H9 (cell line): Measurements from ENCODE around the gene KBTBD3. TPM values are rescaled to one million over a fixed set of nuclear protein-coding genes. Genes with fewer than 3 reads are reported as not detected.

ENCODE experiments used
- DNase-seq: peaks from one replicate; pipeline ENCODE4 v3.0.0-alpha.2; 2017
- H2AFZ ChIP-seq: one replicate; pipeline ENCODE4 v1.6.1; 2013; ENCODE audit warnings: mild to moderate bottlenecking, low read length, control low read depth, moderate library complexity
- H2AK5ac ChIP-seq: 2 replicates; pipeline ENCODE4 v1.6.1; 2013; ENCODE audit warnings: low read length, control low read depth, mixed read lengths; ENCODE audit not compliant: insufficient read length
- H2BK120ac ChIP-seq: one replicate; pipeline ENCODE4 v1.6.1; 2013; ENCODE audit warnings: low read depth, mild to moderate bottlenecking, low read length, control low read depth, inconsistent platforms; ENCODE audit not compliant: poor library complexity, severe bottlenecking
- H2BK12ac ChIP-seq: 2 replicates; pipeline ENCODE4 v1.6.1; 2013; ENCODE audit warnings: low read length, control low read depth, mixed read lengths, low read depth; ENCODE audit not compliant: insufficient read length
- H2BK15ac ChIP-seq: 2 replicates; pipeline ENCODE4 v1.6.1; 2013; ENCODE audit warnings: low read depth, low read length, control low read depth
- H2BK20ac ChIP-seq: one replicate; pipeline ENCODE4 v1.6.1; 2013; ENCODE audit warnings: low read depth, mild to moderate bottlenecking, low read length, control low read depth, inconsistent platforms; ENCODE audit not compliant: poor library complexity, severe bottlenecking
- H2BK5ac ChIP-seq: 2 replicates; pipeline ENCODE4 v1.6.1; 2013; ENCODE audit warnings: low read length, control low read depth, mixed read lengths; ENCODE audit not compliant: insufficient read length
- H3K14ac ChIP-seq: 2 replicates; pipeline ENCODE4 v1.6.1; 2013; ENCODE audit warnings: low read length, control low read depth; ENCODE audit not compliant: insufficient read depth
- H3K18ac ChIP-seq: 2 replicates; pipeline ENCODE4 v1.6.1; 2013; ENCODE audit warnings: low read depth, mild to moderate bottlenecking, mixed read lengths, low read length, control low read depth; ENCODE audit not compliant: insufficient read length
- H3K23ac ChIP-seq: 2 replicates; pipeline ENCODE4 v1.6.1; 2013; ENCODE audit warnings: low read length, control low read depth, mixed read lengths, low read depth; ENCODE audit not compliant: insufficient read length
- H3K23me2 ChIP-seq: 2 replicates; pipeline ENCODE4 v1.6.1; 2013; ENCODE audit warnings: low read depth, mild to moderate bottlenecking, mixed read lengths, low read length, control low read depth; ENCODE audit not compliant: insufficient read length, poor library complexity, severe bottlenecking
- H3K27ac ChIP-seq: 2 replicates; pipeline ENCODE4 v1.5.1; 2013; ENCODE audit warnings: low read length, control low read depth, mixed read lengths, low read depth; ENCODE audit not compliant: insufficient read length
- H3K27me3 ChIP-seq: 2 replicates; pipeline ENCODE4 v1.6.1; 2013; ENCODE audit warnings: low read length, control low read depth, inconsistent platforms; ENCODE audit not compliant: insufficient read depth
- H3K4ac ChIP-seq: 2 replicates; pipeline ENCODE4 v1.6.1; 2013; ENCODE audit warnings: low read depth, mild to moderate bottlenecking, control low read depth, inconsistent platforms, low read length, moderate library complexity
- H3K4me1 ChIP-seq: 2 replicates; pipeline ENCODE4 v1.6.1; 2013; ENCODE audit warnings: low read length, control low read depth, inconsistent platforms; ENCODE audit not compliant: insufficient read depth
- H3K4me2 ChIP-seq: 2 replicates; pipeline ENCODE4 v1.6.1; 2013; ENCODE audit warnings: low read length, control low read depth, mixed read lengths; ENCODE audit not compliant: insufficient read length, insufficient read depth
- H3K56ac ChIP-seq: 2 replicates; pipeline ENCODE4 v1.6.1; 2013; ENCODE audit warnings: low read depth, mild to moderate bottlenecking, mixed read lengths, low read length, control low read depth; ENCODE audit not compliant: insufficient read length
- H3K79me1 ChIP-seq: 2 replicates; pipeline ENCODE4 v1.6.1; 2013; ENCODE audit warnings: low read depth, mild to moderate bottlenecking, moderate library complexity, low read length, control low read depth, inconsistent platforms; ENCODE audit not compliant: insufficient read depth, poor library complexity, severe bottlenecking
- H3K79me2 ChIP-seq: 2 replicates; pipeline ENCODE4 v1.6.1; 2013; ENCODE audit warnings: low read length, control low read depth, inconsistent platforms; ENCODE audit not compliant: insufficient read depth
- H3K9ac ChIP-seq: 2 replicates; pipeline ENCODE4 v1.6.1; 2013; ENCODE audit warnings: low read length, control low read depth, mixed read lengths; ENCODE audit not compliant: insufficient read length; ENCODE audit errors: extremely low read depth
- H3K9me3 ChIP-seq: one replicate; pipeline ENCODE4 v1.6.1; 2013; ENCODE audit warnings: low read depth, low read length, inconsistent platforms; ENCODE audit not compliant: control insufficient read depth
- H3T11ph ChIP-seq: one replicate; pipeline ENCODE4 v1.6.1; 2013; ENCODE audit warnings: mild to moderate bottlenecking, low read length, control low read depth, inconsistent platforms
- H4K20me1 ChIP-seq: one replicate; pipeline ENCODE4 v1.6.1; 2013; ENCODE audit not compliant: control insufficient read depth, insufficient read length, insufficient read depth
- H4K5ac ChIP-seq: 2 replicates; pipeline ENCODE4 v1.6.1; 2013; ENCODE audit warnings: low read depth, mild to moderate bottlenecking, mixed read lengths, low read length, control low read depth; ENCODE audit not compliant: insufficient read length
- H4K8ac ChIP-seq: replicated peaks from 2 replicates; pipeline ENCODE4 v1.6.1; 2013; ENCODE audit warnings: low read length, control low read depth, mixed read lengths, low read depth; ENCODE audit not compliant: insufficient read length
- H4K91ac ChIP-seq: 2 replicates; pipeline ENCODE4 v1.6.1; 2013; ENCODE audit warnings: low read depth, mild to moderate bottlenecking, moderate library complexity, mixed read lengths, low read length, control low read depth; ENCODE audit not compliant: insufficient read length
- H3K27ac Mint-ChIP-seq, 3 experiments: 2 replicates in 2 of 3; 3 replicates in 1 of 3; pipeline ENCODE4 v1.8.0; 2020 to 2021; ENCODE audit warnings: mixed read lengths in 3 of 3, mild to moderate bottlenecking in 1 of 3, moderate library complexity in 1 of 3
- H3K27me3 Mint-ChIP-seq: 2 replicates; pipeline ENCODE4 v1.8.0; 2021; ENCODE audit warnings: low read depth, mild to moderate bottlenecking, moderate library complexity, mixed read lengths
- H3K36me3 Mint-ChIP-seq, 3 experiments: 2 replicates in 2 of 3; 3 replicates in 1 of 3; pipeline ENCODE4 v1.8.0; 2020 to 2021; ENCODE audit warnings: low read depth in 3 of 3, mixed read lengths in 3 of 3; ENCODE audit not compliant: insufficient read depth in 1 of 3
- H3K4me1 Mint-ChIP-seq, 2 experiments: 2 replicates each; pipeline ENCODE4 v1.8.0; 2020; ENCODE audit warnings: mixed read lengths in 2 of 2
- H3K4me3 Mint-ChIP-seq, 2 experiments: 2 replicates in 1 of 2; 3 replicates in 1 of 2; pipeline ENCODE4 v1.8.0; 2020 to 2021; ENCODE audit warnings: mild to moderate bottlenecking in 2 of 2, mixed read lengths in 2 of 2, moderate library complexity in 1 of 2
- H3K9me3 Mint-ChIP-seq, 2 experiments: 2 replicates in 1 of 2; 3 replicates in 1 of 2; pipeline ENCODE4 v1.8.0; 2020; ENCODE audit warnings: mild to moderate bottlenecking in 2 of 2, mixed read lengths in 2 of 2, moderate library complexity in 1 of 2
- WGBS: extraction: QIAGEN DNeasy Blood & Tissue Kit; methylation state at CpG from one replicate; pipeline ENCODE4 v1.1.7; 2013; ENCODE audit warnings: missing lambda C conversion rate, low lambda C conversion rate, mixed read lengths; ENCODE audit not compliant: insufficient read length; ENCODE audit errors: extremely low coverage; 5-methylcytosine and 5-hydroxymethylcytosine counted together
- total RNA-seq: library from RNA; stranded (reverse); gene quantifications from 2 replicates; pipeline ENCODE4 v1.2.1, GENCODE V29; 2021
- TF ChIP-seq, protein P1 (sequence below): fragments of 200-600 bp; sonication (generic); conservative IDR thresholded peaks from 3 replicates; pipeline ENCODE4 v1.8.0; 2021; ENCODE audit warnings: antibody characterized with exemption, mild to moderate bottlenecking

KBTBD3 gene
- total RNA-seq, 1 experiment from 2014 or later: 2.4 TPM

DNA sequence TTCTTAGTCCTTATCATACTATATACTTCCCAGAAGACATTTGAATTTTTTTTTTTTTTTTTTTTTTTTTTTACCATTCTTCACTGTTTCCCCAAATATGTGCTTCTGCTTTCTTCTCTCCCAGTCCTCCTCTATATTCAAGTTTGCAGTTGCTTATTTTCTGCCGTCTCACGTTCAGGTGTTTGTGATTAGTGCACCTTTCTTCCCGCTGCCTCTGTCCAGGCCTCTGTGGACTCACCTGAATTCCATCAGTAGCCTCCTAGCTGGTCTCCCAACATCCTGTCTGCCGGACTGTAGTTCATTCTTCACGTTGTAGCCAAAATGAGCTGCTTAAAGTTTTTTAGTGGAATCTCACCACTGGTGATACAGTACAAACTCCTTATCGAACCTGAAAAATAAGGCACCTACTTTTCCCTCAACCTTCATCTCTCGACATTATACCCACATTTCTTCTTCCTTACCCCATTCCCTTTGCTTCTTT, 54.3 kb downstream of the KBTBD3 start:
- Mint-ChIP-seq H3K36me3 (peaks cover 2 to 5% (median 4%) of the 10 kb centered on the region in 3 experiments; a peak in 5 of 7 replicates), H3K27me3 (no peaks in the 10 kb centered on the region), H3K4me1 (peaks cover 32 to 34% of the 10 kb centered on the region in 2 experiments), H3K27ac (peak overlapping the region; percentile 84 to 96 (median 93); a peak in 6 of 7 replicates), H3K9me3 (peaks cover 2 to 3% of the 10 kb centered on the region in 2 experiments; a peak in 3 of 5 replicates), H3K4me3 (peak overlapping the region; percentile 91 to 97)
- peak overlapping the region; percentile 78 for H2AFZ ChIP-seq
- peak overlapping the region; percentile 13 for H2AK5ac ChIP-seq
- H3K27me3 ChIP-seq: no peaks in the 10 kb centered on the region
- no peak overlapping the region for H2BK20ac ChIP-seq
- no peak overlapping the region for H3T11ph ChIP-seq
- peak overlapping the region; percentile 45 for H3K9ac ChIP-seq
- peaks cover 3% of the 10 kb centered on the region for H3K23me2 ChIP-seq
- no peak overlapping the region for H2BK120ac ChIP-seq
- no peaks in the 10 kb centered on the region for H3K9me3 ChIP-seq
- peak overlapping the region; percentile 53 for H3K4me2 ChIP-seq
- H3K27ac ChIP-seq: peak overlapping the region; percentile 21
- 100% methylated on average over 1 of the region's 7 CpGs for WGBS
- H3K4ac ChIP-seq: no peak overlapping the region
- peaks cover 3% of the 10 kb centered on the region for H3K79me1 ChIP-seq
- H4K5ac ChIP-seq: no peak overlapping the region
- no peaks in the 10 kb centered on the region for H4K20me1 ChIP-seq
- no peak overlapping the region for H3K18ac ChIP-seq
- no peak overlapping the region for H2BK15ac ChIP-seq
- no peak overlapping the region for H3K23ac ChIP-seq
- no peak overlapping the region for H4K8ac ChIP-seq
- no peak overlapping the region for H2BK12ac ChIP-seq
- no peak overlapping the region for H3K14ac ChIP-seq
- no peak overlapping the region for H3K56ac ChIP-seq
- TF ChIP-seq, protein P1, sequence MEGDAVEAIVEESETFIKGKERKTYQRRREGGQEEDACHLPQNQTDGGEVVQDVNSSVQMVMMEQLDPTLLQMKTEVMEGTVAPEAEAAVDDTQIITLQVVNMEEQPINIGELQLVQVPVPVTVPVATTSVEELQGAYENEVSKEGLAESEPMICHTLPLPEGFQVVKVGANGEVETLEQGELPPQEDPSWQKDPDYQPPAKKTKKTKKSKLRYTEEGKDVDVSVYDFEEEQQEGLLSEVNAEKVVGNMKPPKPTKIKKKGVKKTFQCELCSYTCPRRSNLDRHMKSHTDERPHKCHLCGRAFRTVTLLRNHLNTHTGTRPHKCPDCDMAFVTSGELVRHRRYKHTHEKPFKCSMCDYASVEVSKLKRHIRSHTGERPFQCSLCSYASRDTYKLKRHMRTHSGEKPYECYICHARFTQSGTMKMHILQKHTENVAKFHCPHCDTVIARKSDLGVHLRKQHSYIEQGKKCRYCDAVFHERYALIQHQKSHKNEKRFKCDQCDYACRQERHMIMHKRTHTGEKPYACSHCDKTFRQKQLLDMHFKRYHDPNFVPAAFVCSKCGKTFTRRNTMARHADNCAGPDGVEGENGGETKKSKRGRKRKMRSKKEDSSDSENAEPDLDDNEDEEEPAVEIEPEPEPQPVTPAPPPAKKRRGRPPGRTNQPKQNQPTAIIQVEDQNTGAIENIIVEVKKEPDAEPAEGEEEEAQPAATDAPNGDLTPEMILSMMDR: no peak
- no peak overlapping the region for H4K91ac ChIP-seq
- no peak for DNase-seq
- H3K4me1 ChIP-seq: no peaks in the 10 kb centered on the region
- H2BK5ac ChIP-seq: no peak overlapping the region
- H3K79me2 ChIP-seq: peaks cover 9% of the 10 kb centered on the region; the same call in 1 of the 2 replicates
